CD14-positive monocyte (primary cell): ENCODE measurements around the gene PLEK2. TPM values are rescaled to one million over a fixed set of nuclear protein-coding genes. Genes with fewer than 3 reads are reported as not detected.

Source experiments
- DNase-seq, 3 donors: peaks; one replicate each; pipeline ENCODE4 v3.0.0-alpha.2; 2011 to 2022
- H2AFZ ChIP-seq: 2 replicates; pipeline ENCODE4 v1.6.0; 2012; ENCODE audit warnings: mild to moderate bottlenecking, low read depth, low read length, inconsistent platforms; ENCODE audit not compliant: insufficient read depth, poor library complexity, severe bottlenecking
- H3K27ac ChIP-seq, 2 donors: 1 replicate in 1 of 2; 2 replicates in 1 of 2; pipeline ENCODE4 v1.5.1; 2012 to 2013; ENCODE audit warnings: low read length in 2 of 2, control low read depth in 1 of 2, inconsistent platforms in 1 of 2, low read depth in 1 of 2, mild to moderate bottlenecking in 1 of 2
- H3K27me3 ChIP-seq, 2 donors: one replicate each; pipeline versions ENCODE4 v1.6.0 to v1.6.1; 2011 to 2013; ENCODE audit warnings: low read length in 2 of 2; ENCODE audit not compliant: control insufficient read depth in 2 of 2, insufficient read depth in 2 of 2
- H3K36me3 ChIP-seq, 2 donors: replicated peaks in 1 of 2; 1 replicate in 1 of 2; 2 replicates in 1 of 2; pipeline versions ENCODE4 v1.5.1 to v1.6.1; 2012 to 2013; ENCODE audit warnings: low read length in 2 of 2, control low read depth in 1 of 2, inconsistent platforms in 1 of 2, mild to moderate bottlenecking in 1 of 2; ENCODE audit not compliant: insufficient read depth in 2 of 2, control insufficient read depth in 1 of 2
- H3K4me1 ChIP-seq, 2 donors: 1 replicate in 1 of 2; 2 replicates in 1 of 2; pipeline versions ENCODE4 v1.5.1 to v1.6.1; 2012 to 2013; ENCODE audit warnings: low read length in 2 of 2, control low read depth in 1 of 2, inconsistent platforms in 1 of 2, mild to moderate bottlenecking in 1 of 2, moderate library complexity in 1 of 2; ENCODE audit not compliant: insufficient read depth in 2 of 2, control insufficient read depth in 1 of 2
- H3K4me2 ChIP-seq: replicated peaks from 2 replicates; pipeline ENCODE3; 2012; ENCODE audit warnings: low read length, moderate library complexity, mild to moderate bottlenecking; ENCODE audit not compliant: poor library complexity, severe bottlenecking; ENCODE audit errors: extremely low read depth
- H3K4me3 ChIP-seq, 3 experiments: fragments of 200-600 bp in 1 of 3; sonication (generic) in 1 of 3; replicated peaks in 1 of 3; 1 replicate in 2 of 3; 2 replicates in 1 of 3; pipeline ENCODE4 v1.5.1; 2011 to 2013; ENCODE audit warnings: low read length in 3 of 3, mild to moderate bottlenecking in 3 of 3, control low read depth in 2 of 3, low read depth in 2 of 3, inconsistent platforms in 1 of 3, moderate library complexity in 1 of 3
- H3K79me2 ChIP-seq: 2 replicates; pipeline ENCODE4 v1.6.0; 2012; ENCODE audit warnings: mild to moderate bottlenecking, control low read depth, inconsistent platforms, low read length, moderate library complexity; ENCODE audit not compliant: insufficient read depth
- H3K9ac ChIP-seq: 2 replicates; pipeline ENCODE4 v1.6.0; 2017; ENCODE audit warnings: low read length, mild to moderate bottlenecking; ENCODE audit not compliant: insufficient read depth, poor library complexity, severe bottlenecking
- H3K9me3 ChIP-seq, 2 donors: replicated peaks in 1 of 2; 1 replicate in 1 of 2; 2 replicates in 1 of 2; pipeline versions ENCODE4 v1.5.1 to v1.6.1; 2012 to 2013; ENCODE audit warnings: low read length in 2 of 2, control low read depth in 1 of 2; ENCODE audit not compliant: control insufficient read depth in 1 of 2, insufficient read depth in 1 of 2
- H4K20me1 ChIP-seq: 2 replicates; pipeline ENCODE4 v1.6.0; 2012; ENCODE audit warnings: mild to moderate bottlenecking, low read length, control low read depth, moderate library complexity; ENCODE audit not compliant: insufficient read depth
- H3K27ac Mint-ChIP-seq, 7 donors: one replicate each; pipeline ENCODE4 v1.8.0; 2020; ENCODE audit warnings: mild to moderate bottlenecking in 7 of 7, mixed read lengths in 7 of 7, moderate library complexity in 6 of 7, inconsistent platforms in 2 of 7
- H3K27me3 Mint-ChIP-seq, 3 donors: one replicate each; pipeline ENCODE4 v1.8.0; 2021 to 2022; ENCODE audit warnings: low read depth in 3 of 3, mild to moderate bottlenecking in 3 of 3, mixed read lengths in 3 of 3, moderate library complexity in 3 of 3, inconsistent platforms in 1 of 3
- H3K36me3 Mint-ChIP-seq, 2 donors: one replicate each; pipeline ENCODE4 v1.8.0; 2020; ENCODE audit warnings: mixed read lengths in 2 of 2, inconsistent platforms in 1 of 2, mild to moderate bottlenecking in 1 of 2
- H3K4me1 Mint-ChIP-seq: one replicate; pipeline ENCODE4 v1.8.0; 2020; ENCODE audit warnings: mild to moderate bottlenecking, mixed read lengths
- H3K4me3 Mint-ChIP-seq, 2 donors: one replicate each; pipeline ENCODE4 v1.8.0; 2020; ENCODE audit warnings: mild to moderate bottlenecking in 2 of 2, mixed read lengths in 2 of 2, moderate library complexity in 1 of 2
- H3K9me3 Mint-ChIP-seq, 7 donors: one replicate each; pipeline ENCODE4 v1.8.0; 2020 to 2022; ENCODE audit warnings: mixed read lengths in 7 of 7, mild to moderate bottlenecking in 6 of 7, moderate library complexity in 6 of 7, inconsistent platforms in 2 of 7
- WGBS: methylation state at CpG from one replicate; pipeline ENCODE4 v1.1.5; 2013; ENCODE audit warnings: missing lambda C conversion rate; ENCODE audit not compliant: insufficient coverage; 5-methylcytosine and 5-hydroxymethylcytosine counted together
- intact Hi-C, 2 donors: fragments of 100-400 bp; cut with micrococcal nuclease; formaldehyde crosslinking; loops; one replicate each; pipeline versions ENCODE4 v1.15.0 to v1.15.1; 2023
- polyA plus RNA-seq, 3 donors: library from polyadenylated mRNA; depleted of rRNA in 1 of 3; unstranded in 2 of 3; stranded (reverse) in 1 of 3; fragments of 300-500 nt in 2 of 3; fragments of >200 nt in 1 of 3; fragmentation: Illumina TruSeq in 2 of 3; gene quantifications; 1 replicate in 2 of 3; 2 replicates in 1 of 3; pipeline ENCODE4 v1.2.3, GENCODE V29; 2012 to 2021
- TF ChIP-seq, protein P1 (sequence below): fragments of 200-600 bp; IDR thresholded peaks from one replicate; pipeline ENCODE4 v1.8.0; 2022; ENCODE audit warnings: antibody characterized with exemption, mild to moderate bottlenecking

The PLEK2 gene
- polyA plus RNA-seq, 3 donors = 0.20 TPM; not detected in 2

- H3K27ac ChIP-seq = no peak overlapping the region
- intact Hi-C loops = no loop called here
- DNase-seq = no peak
- H4K20me1 ChIP-seq = no peaks in the 10 kb centered on the region
- H3K36me3 Mint-ChIP-seq = no peaks in the 10 kb centered on the region
- WGBS = 98% methylated on average over 5 of the region's 8 CpGs
- no peaks in the 10 kb centered on the region for H3K36me3 ChIP-seq
- peaks cover 5 to 11% (median 10%) of the 10 kb centered on the region in 3 donors for H3K27me3 Mint-ChIP-seq
- no peaks in the 10 kb centered on the region for H3K9me3 ChIP-seq
- H3K4me3 ChIP-seq = no peak overlapping the region
- no peaks in the 10 kb centered on the region for H3K4me1 ChIP-seq
- H3K9ac ChIP-seq = no peak overlapping the region
- H2AFZ ChIP-seq = no peak overlapping the region
- TF ChIP-seq, protein P1, sequence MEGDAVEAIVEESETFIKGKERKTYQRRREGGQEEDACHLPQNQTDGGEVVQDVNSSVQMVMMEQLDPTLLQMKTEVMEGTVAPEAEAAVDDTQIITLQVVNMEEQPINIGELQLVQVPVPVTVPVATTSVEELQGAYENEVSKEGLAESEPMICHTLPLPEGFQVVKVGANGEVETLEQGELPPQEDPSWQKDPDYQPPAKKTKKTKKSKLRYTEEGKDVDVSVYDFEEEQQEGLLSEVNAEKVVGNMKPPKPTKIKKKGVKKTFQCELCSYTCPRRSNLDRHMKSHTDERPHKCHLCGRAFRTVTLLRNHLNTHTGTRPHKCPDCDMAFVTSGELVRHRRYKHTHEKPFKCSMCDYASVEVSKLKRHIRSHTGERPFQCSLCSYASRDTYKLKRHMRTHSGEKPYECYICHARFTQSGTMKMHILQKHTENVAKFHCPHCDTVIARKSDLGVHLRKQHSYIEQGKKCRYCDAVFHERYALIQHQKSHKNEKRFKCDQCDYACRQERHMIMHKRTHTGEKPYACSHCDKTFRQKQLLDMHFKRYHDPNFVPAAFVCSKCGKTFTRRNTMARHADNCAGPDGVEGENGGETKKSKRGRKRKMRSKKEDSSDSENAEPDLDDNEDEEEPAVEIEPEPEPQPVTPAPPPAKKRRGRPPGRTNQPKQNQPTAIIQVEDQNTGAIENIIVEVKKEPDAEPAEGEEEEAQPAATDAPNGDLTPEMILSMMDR = no peak
- H3K27ac Mint-ChIP-seq = no peak overlapping the region
- H3K27me3 ChIP-seq = peaks cover 2 to 4% of the 10 kb centered on the region in 2 donors
- H3K79me2 ChIP-seq = no peaks in the 10 kb centered on the region
- H3K9me3 Mint-ChIP-seq = no peaks in the 10 kb centered on the region
- H3K4me2 ChIP-seq = no peak overlapping the region
- H3K4me3 Mint-ChIP-seq = no peak overlapping the region
- H3K4me1 Mint-ChIP-seq = no peaks in the 10 kb centered on the region
Measured at GRCh38 chr14:67442139-67442906, 30.4 kb upstream of the PLEK2 start.

DNA sequence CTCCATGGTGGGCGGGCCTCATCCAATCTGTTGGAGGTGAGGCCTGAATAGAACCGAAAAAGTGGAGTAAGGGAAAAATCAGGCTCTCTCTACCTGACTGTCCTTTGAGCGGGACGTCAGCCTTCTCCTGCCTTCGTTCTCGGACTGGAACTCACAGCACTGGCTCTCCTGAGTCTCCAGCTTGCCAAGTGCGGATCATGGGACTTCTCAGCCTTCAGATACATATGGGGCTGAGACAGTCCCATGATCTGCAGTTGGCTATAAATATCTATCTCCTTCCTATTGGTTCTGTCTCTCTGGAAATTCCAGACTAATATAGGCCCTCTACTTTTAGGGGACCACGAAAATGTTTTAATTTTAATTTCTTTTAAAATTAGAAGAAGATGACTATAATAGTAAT, 29.7 kb upstream of the PLEK2 start:
- H3K27ac Mint-ChIP-seq = no peak overlapping the region
- no peaks in the 10 kb centered on the region for H3K4me1 Mint-ChIP-seq
- H3K36me3 Mint-ChIP-seq = no peaks in the 10 kb centered on the region

More for the DNA sequence above, 29.7 kb upstream of the PLEK2 start:
- DNase-seq = no peak
- H3K4me1 ChIP-seq = no peaks in the 10 kb centered on the region
- no peak overlapping the region for H2AFZ ChIP-seq
- H3K27ac ChIP-seq = no peak overlapping the region
- no peaks in the 10 kb centered on the region for H4K20me1 ChIP-seq
- no peak overlapping the region for H3K4me2 ChIP-seq
- no peak overlapping the region for H3K4me3 Mint-ChIP-seq
- no peaks in the 10 kb centered on the region for H3K9me3 ChIP-seq
- WGBS = 98% methylated on average over 6 of the region's 8 CpGs
- no peaks in the 10 kb centered on the region for H3K36me3 ChIP-seq
- no peaks in the 10 kb centered on the region for H3K9me3 Mint-ChIP-seq
- no peaks in the 10 kb centered on the region for H3K79me2 ChIP-seq
- peaks cover 2 to 4% of the 10 kb centered on the region in 2 donors for H3K27me3 ChIP-seq
- intact Hi-C loops = no loop called here
- peaks cover 6 to 12% (median 10%) of the 10 kb centered on the region in 3 donors for H3K27me3 Mint-ChIP-seq
- no peak overlapping the region for H3K4me3 ChIP-seq
- TF ChIP-seq, protein P1 = no peak
- no peak overlapping the region for H3K9ac ChIP-seq
